Measurements from ENCODE around the gene ZNF345.

ZNF345 gene

GRCh38 chr19:36850559-36851442 is at the start of gene ZNF345:
ZNF345 (plus strand) TSS chr19:36850876; CDS start chr19:36876831, 25,955 bp downstream.
- peak; percentile 90 for DNase-seq (ENCODE audit: low spot score)

GRCh38 chr19:36805364-36805763 is 45.3 kb upstream of the ZNF345 start:
- DNase-seq (ENCODE audit: low spot score) = no peak

GRCh38 chr19:36807029-36807428 is 43.6 kb upstream of the ZNF345 start:
- DNase-seq (ENCODE audit: low spot score) = no peak

GRCh38 chr19:36819130-36819630 is 31.5 kb upstream of the ZNF345 start:
- no peak for DNase-seq (ENCODE audit: low spot score)

GRCh38 chr19:36821758-36822157 is 28.9 kb upstream of the ZNF345 start:
- no peak for DNase-seq (ENCODE audit: low spot score)

- DNase-seq (ENCODE audit: low spot score) = no peak
Observed at GRCh38 chr19:36833430-36833829, 17.2 kb upstream of the ZNF345 start.

GRCh38 chr19:36837176-36837905 is 13.3 kb upstream of the ZNF345 start:
- DNase-seq (ENCODE audit: low spot score) = peak; percentile 28

GRCh38 chr19:36837906-36838783 is 12.5 kb upstream of the ZNF345 start, which contains the start of gene ZNF790:
ZNF790 (minus strand) TSS chr19:36838387; CDS start chr19:36825619, 12,768 bp downstream.
- DNase-seq (ENCODE audit: low spot score) = peak; percentile 87

GRCh38 chr19:36838784-36839324 is 11.8 kb upstream of the ZNF345 start:
- no peak for DNase-seq (ENCODE audit: low spot score)

- no peak for DNase-seq (ENCODE audit: low spot score)
Observed at GRCh38 chr19:36847968-36848367, 2.7 kb upstream of the ZNF345 start.

- peak; percentile 92 for DNase-seq (ENCODE audit: low spot score)
Observed at GRCh38 chr19:36849701-36850558, 746 bp upstream of the ZNF345 start.

GRCh38 chr19:36851898-36852297 is 1.2 kb downstream of the ZNF345 start:
- no peak for DNase-seq (ENCODE audit: low spot score)

GRCh38 chr19:36876993-36877938 is 26.6 kb downstream of the ZNF345 start:
- no peak for DNase-seq (ENCODE audit: low spot score)

- no peak for DNase-seq (ENCODE audit: low spot score)
Observed at GRCh38 chr19:36891768-36892357, 41.2 kb downstream of the ZNF345 start.

GRCh38 chr19:36894849-36895383 is 44.2 kb downstream of the ZNF345 start:
- no peak for DNase-seq (ENCODE audit: low spot score)

- DNase-seq (ENCODE audit: low spot score) = no peak
Observed at GRCh38 chr19:36898422-36898821, 47.7 kb downstream of the ZNF345 start.

- peak; percentile 92 for DNase-seq (ENCODE audit: low spot score)
Observed at GRCh38 chr19:36915992-36916830, 65.5 kb downstream of the ZNF345 start, which contains the start of the genes ZNF568 and ZNF829. ZNF568 (plus strand) TSS chr19:36916332; CDS start chr19:36922771, 6,439 bp downstream. ZNF829 (minus strand) TSS chr19:36916291; CDS start chr19:36915167, 1,124 bp downstream.
